GM12878 (cell line): ENCODE measurements around the gene UQCRQ.

Source experiments
- ATF3 ChIP-seq: IDR thresholded peaks from 2 replicates; pipeline ENCODE4 v1.6.1; 2011; ENCODE audit warnings: low read depth, mild to moderate bottlenecking, low read length, moderate library complexity, borderline replicate concordance; ENCODE audit errors: extremely low read depth
- CEBPB ChIP-seq, 2 experiments: fragments of 150-350 bp in 1 of 2; IDR thresholded peaks; 2 replicates each; pipeline ENCODE4 v1.6.1; 2012 to 2014; ENCODE audit warnings: low read depth in 2 of 2, low read length in 2 of 2, borderline replicate concordance in 1 of 2, inconsistent platforms in 1 of 2
- CTCF ChIP-seq, 3 experiments: IDR thresholded peaks in 2 of 3; conservative IDR thresholded peaks in 1 of 3; 2 replicates each; pipeline ENCODE4 v1.5.1; 2011; ENCODE audit warnings: low read depth in 3 of 3, low read length in 3 of 3, mild to moderate bottlenecking in 3 of 3, control low read depth in 2 of 3, moderate library complexity in 2 of 3, inconsistent platforms in 1 of 3, mixed read lengths in 1 of 3; ENCODE audit not compliant: control insufficient read depth in 2 of 3, insufficient read depth in 1 of 3; ENCODE audit errors: extremely low read depth in 1 of 3
- E4F1 ChIP-seq: fragments of 450-650 bp; IDR thresholded peaks from 2 replicates; pipeline ENCODE4 v1.6.1; 2018; ENCODE audit warnings: borderline replicate concordance, mild to moderate bottlenecking; ENCODE audit not compliant: partially characterized antibody
- EP300 ChIP-seq, 2 experiments: fragments of 150-350 bp in 1 of 2; IDR thresholded peaks; 2 replicates each; pipeline ENCODE4 v1.6.1; 2011 to 2012; ENCODE audit warnings: low read depth in 2 of 2, low read length in 2 of 2, borderline replicate concordance in 1 of 2, improper control_type of control experiment in 1 of 2, inconsistent platforms in 1 of 2; ENCODE audit not compliant: control insufficient read depth in 1 of 2
- ESRRA ChIP-seq: IDR thresholded peaks from 2 replicates; pipeline ENCODE4 v1.6.1; 2012; ENCODE audit warnings: mild to moderate bottlenecking, low read length, improper control_type of control experiment
- HDAC2 ChIP-seq: fragments of 200-600 bp; sonication (generic); IDR thresholded peaks from 2 replicates; pipeline ENCODE4 v1.6.1; 2017
- POLR2AphosphoS5 ChIP-seq: IDR thresholded peaks from 2 replicates; pipeline ENCODE4 v1.6.1; 2011; ENCODE audit warnings: mild to moderate bottlenecking, low read length, inconsistent platforms

GRCh38 chr5:132860742-132861141 lies 5.7 kb upstream of the UQCRQ start:
- TF ChIP-seq E4F1 = no peak
- TF ChIP-seq ATF3 = no peak
- TF ChIP-seq HDAC2 = no peak
- TF ChIP-seq CTCF (IDR thresholded peaks at IDR 0.05 in 2 of 3, conservative IDR thresholded peaks at IDR 0.05 in 1 of 3; ENCODE audit: control insufficient read depth in 2 of 3, extremely low read depth in 1 of 3, insufficient read depth in 1 of 3, low read depth in 3 of 3, low read length in 3 of 3) = no peak
- TF ChIP-seq POLR2AphosphoS5 = no peak
- no peak for TF ChIP-seq ESRRA
- TF ChIP-seq EP300 (IDR thresholded peaks at IDR 0.05; ENCODE audit: borderline replicate concordance in 1 of 2, control insufficient read depth in 1 of 2, low read depth in 2 of 2, low read length in 2 of 2) = no peak
- TF ChIP-seq CEBPB (IDR thresholded peaks at IDR 0.05; ENCODE audit: borderline replicate concordance in 1 of 2, low read depth in 2 of 2, low read length in 2 of 2) = no peak
